GM15510 (cell line): ENCODE data around the gene EMP2.

Source experiments
- POLR2A ChIP-seq: IDR thresholded peaks from 3 replicates; pipeline ENCODE4 v1.6.1; 2011; ENCODE audit warnings: borderline replicate concordance; ENCODE audit not compliant: insufficient read length; ENCODE audit errors: extremely low read depth

Gene EMP2

DNA sequence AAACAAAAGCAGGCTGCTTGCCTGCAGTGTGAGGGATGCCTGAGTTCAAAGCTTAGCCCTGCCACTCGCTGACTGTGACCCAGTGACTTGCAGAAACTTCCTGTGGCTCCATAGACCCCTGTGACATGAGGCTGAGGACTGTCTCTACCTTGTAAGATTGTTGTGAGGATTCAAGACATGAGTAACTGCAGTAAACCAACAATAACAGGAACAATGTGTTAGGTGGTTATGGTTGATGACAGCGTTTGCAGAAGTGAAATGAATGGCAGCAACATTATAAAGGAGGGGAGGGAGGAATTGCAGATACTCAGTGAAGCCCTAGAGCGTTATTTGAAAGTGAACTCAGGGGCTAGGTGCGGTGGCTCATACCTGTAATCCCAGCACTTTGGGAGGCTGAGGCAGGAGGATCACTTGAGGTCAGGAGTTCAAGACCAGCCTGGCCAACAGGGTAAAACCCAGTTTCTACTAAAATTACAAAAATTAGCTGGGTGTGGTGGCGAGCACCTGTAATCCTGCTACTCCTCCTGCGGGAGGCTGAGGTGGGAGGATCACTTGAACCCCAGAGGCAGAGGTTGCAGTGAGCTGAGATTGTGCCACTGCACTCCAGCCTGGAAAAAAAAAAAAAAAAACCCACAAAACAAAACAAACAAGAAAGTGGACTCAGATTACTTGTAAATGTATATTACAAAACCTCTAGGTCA is 33.5 kb upstream of the EMP2 start:
- TF ChIP-seq POLR2A: no peak

DNA sequence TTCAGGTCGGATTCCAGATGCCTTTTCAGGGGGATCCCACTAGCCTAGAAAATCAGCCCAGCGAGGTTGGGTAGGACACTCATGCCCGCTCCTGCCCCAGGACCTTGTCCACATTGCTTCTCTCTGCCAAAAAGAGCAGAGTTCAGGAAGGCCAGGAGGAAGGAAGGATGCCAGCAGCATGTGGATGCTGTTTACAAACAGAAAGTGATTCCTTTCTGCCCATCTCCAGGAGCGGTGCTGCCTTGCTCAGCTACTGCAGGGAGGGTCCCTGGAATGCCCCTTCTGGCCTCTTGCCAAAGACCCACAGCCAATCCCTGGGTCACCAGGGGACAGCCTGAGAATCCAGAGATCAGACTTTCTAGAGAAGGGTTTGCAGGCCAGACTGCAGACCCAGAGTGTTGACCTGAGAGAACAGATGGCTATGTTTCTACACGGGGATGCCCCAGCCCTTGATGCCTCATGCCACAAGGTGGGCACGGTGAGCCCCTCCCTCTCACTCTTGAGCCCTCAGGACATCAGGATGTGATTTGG is 32.3 kb upstream of the EMP2 start:
- TF ChIP-seq POLR2A: no peak

DNA sequence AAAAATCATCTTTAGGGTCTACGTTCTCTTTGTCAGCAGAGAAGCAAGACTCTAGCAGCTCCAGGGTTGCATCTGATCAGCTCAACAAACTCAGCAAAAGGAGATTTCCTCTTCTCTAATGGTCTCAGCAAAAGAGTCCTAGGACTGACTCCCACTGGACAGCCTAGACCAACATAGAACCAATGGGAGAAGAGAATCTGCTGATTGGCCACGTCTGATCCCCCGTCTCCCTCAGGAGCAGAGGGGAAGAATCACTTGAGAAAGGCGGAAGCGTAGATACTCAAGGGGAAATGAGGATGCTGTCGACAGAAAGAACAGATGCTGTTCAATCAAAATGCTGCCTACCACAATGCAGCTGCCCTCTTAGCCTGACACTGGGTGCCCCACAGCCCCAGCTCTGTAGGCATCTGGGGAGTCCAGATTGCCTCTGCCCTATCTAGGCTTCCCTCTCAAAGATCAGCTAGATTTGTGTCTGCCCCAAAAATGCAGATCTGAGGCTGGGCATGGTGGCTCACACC is 31.5 kb upstream of the EMP2 start:
- TF ChIP-seq POLR2A: no peak

DNA sequence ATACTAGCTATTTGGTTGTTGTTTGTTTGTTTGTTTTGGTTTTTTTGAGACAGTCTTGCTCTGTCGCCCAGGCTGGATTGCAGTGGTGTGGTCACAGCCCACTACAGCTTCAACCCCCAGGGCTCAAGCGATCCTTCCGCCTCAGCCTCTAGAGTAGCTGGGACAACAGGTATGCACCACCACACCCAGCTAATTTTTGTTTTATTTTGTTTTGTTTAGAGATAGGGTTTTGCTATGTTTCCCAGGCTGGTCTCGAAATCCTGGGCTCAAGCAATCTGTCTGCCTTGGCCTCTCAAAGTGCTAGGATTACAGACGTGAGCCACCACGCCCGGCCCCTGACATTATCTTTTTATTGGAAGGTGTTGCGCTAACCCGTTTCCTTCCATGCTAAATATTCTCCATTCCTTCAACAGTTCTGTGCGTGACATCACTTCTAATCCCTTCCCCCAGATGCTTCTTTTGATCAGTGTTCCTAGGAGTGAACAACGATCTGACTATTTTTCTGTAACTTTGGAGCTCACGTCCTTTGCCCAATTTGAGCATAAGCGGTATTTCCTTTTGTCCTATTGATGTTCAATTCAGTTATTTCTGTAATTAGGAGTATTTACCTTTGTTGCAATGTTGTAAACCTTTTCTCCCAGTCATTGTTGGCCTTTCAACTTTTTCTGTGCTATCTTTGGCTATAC is 30.2 kb upstream of the EMP2 start:
- TF ChIP-seq POLR2A: no peak

DNA sequence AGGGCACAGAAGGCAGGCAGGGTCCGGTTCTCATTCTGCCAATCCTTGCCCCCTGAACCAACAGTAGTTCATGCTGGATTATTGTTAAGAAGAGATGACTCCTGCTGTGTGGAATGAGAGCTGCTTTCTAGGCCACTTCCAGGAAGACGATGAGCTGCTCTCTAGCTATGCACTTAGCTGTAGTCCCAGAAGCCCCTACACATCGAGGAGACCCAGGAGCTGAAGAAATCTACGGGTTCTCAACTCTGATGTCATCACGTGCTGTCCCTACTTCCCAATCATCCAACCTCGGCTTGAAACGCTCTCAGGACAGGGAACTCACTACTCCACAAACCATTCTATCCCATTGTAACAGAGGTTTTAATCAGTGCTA is 29.0 kb upstream of the EMP2 start:
- TF ChIP-seq POLR2A: no peak

DNA sequence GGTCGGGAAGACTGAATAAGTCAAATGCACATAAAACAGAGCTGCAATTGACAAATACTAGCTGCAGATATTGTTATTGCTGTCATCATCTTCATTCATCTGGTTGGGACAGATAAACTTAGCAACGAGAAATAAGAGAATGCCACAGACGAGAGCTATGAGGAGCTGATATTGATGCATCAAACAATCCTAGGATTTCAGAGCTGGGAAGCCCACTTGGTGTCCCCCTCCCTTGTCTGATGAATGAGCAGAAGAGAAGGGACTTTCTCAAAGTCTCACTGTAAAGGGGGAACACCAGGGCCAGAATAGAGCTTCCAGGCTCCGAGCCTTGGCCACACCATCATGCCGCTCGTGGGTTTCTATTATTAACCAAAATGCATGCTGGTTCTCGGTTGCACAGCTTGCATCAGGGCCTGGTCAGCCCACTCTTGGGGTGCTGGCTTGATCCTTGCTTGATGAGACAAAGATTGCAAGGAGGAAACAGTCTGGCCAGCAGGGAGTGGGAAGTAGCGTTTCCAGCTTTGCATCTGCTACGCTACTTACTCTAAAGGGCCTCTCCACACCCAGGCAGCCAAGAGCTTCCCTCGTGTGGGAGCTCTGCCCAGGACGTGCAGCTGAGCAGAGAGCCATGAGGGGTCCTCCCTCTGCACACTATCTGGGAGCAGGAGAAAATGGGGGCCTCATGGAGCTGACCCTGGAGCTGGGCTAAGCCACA is 28.4 kb upstream of the EMP2 start:
- no peak for TF ChIP-seq POLR2A

DNA sequence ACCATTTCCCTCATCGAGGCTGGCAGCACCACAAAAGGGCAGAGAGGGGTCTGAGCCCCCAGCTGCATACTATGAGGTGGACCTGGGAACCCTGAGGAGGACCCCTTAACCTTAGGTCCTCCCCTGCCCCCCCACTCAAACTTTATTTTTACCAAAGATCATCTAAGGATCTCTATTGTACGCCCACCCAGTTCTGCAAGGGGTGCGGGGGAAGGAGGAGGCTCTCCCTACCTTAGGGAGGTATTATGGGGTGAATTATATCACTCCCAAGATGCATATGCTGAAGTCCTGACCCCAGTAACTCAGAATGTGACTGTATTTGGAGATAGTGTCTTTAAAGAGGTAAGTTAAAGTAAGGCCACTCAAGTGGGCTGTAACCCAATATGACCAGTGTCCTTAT is 26.8 kb upstream of the EMP2 start:
- no peak for TF ChIP-seq POLR2A

DNA sequence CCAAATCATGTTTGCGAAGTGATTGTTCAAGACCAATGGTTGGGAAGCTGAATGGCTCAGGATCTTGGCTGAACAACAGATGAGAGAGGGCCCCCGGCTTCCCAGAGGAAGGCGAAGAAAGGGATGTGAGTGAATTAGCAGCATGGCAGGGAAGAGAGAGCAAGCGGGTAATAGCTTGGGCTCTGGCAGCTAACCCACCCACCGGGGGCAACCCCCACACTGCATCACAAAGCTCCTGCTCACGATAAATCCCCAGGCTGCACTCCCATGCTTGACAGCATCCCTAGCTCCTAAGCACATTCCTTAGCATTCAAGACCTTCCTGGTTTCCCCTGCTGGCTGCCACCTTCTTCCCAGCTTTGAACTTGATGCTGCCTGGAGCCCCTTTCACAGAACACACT is 26.2 kb upstream of the EMP2 start:
- no peak for TF ChIP-seq POLR2A

DNA sequence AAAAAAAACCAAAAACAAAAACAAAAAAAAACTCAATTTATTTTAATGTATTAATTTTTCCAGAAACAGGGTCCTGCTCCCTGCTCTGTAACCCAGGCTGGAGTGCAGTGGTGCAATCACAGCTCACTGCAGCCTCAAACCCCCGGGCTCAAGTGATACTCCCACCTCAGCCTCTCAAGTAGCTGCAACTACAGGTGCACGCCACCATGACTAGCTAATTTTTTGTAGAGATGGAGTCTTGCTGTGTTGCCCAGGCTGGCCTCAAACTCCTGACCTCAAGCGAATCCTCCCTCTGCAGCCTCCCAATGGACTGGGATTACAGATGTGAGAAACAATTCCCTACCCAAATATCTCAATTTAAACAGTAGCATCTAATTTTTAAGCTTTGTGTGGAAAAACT is 25.2 kb upstream of the EMP2 start:
- TF ChIP-seq POLR2A: no peak

DNA sequence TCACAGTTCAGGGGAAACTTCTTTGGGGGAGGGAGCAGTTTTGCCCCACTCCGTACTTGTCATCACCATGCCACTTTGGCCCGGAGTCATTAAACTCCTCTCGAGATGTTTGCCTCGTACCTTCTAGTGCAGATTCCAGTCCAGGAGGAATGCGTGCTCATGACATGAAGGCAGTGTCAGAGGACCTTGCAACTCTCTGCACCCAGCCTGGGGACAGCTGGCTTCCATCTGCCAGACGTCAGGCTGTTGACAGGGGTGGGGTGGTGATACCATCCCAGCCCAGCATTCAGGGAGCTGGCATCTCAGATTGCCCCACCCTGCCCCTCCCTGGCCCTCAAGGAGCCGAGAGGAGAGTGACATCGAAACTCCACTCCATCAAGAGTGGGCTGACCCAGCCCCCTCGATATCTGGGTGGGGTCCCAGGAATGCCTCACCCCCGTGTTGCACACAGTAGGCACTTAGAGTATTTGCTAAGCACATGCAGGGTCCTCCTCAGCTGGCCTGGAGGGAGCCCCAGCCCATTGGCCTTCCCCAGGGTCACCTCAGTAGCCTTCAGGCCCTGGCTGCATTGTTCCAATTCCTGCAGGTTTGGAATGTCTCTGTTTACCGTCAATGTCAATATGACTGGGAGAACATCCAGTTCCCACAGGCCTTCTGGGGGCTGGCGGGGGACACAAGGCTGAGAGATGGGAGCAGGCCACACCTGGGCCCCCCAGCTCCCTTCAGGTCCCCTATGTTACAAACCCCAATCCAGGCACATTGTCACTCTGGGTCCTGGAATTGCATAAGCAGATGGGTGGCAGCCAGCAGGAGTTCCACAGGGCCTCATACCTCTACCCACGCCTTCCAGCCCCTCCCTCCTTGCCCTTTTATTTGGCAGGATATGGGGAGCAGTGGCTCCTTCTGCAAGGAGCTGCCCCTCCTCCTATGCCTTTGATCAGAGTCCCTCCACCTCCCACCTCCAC is 21.3 kb upstream of the EMP2 start:
- no peak for TF ChIP-seq POLR2A

DNA sequence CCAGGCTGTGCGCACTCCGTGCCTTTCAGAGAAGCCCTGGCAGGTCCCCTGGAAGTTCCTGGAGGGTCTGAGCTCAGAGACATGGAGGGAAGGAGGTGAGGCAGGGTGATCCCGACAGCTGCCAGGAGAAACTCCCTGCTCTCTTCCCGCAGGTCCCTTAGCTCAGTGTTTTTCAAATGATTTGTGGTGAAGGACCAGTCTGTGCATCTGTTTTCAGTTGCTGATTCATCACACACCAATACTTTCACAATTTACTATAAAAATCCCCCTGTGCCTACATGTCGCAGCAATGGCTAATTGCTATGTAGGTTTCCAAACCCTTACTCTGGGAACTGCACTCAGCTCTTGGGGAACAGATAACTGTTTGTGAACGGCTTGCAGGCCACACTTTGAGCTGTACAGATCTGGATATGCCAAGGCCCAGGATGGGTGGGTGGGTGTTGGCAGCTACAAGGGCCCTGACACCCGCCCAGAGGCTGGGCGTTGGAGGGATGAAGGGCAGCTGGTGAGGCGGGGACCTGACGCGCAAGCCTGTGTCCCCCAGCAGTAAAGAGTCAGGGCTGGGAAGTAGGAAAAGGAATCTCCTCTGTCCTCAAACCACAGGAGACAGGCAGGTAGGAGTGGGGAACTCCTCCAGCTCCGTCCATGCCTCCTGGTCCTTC is 20.5 kb upstream of the EMP2 start:
- no peak for TF ChIP-seq POLR2A

DNA sequence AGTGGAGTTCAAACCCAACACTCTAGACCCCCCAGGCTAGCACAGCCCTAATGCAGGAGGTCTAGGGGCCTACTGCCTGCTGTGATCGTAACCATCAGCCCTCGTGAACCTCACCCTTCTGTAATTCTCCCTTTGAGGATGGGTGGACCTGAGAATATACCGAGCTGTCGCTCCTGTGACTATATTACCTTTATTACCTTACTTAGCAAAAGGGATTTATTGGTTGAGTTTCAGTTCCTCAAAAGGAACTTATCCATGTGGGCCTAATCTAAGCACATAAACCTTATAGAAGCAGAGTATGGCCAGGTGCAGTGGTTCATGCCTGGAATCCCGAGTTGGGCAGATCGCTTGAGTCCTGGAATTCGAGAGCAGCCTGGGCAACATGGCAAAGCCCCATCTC is 19.2 kb upstream of the EMP2 start:
- TF ChIP-seq POLR2A: no peak

DNA sequence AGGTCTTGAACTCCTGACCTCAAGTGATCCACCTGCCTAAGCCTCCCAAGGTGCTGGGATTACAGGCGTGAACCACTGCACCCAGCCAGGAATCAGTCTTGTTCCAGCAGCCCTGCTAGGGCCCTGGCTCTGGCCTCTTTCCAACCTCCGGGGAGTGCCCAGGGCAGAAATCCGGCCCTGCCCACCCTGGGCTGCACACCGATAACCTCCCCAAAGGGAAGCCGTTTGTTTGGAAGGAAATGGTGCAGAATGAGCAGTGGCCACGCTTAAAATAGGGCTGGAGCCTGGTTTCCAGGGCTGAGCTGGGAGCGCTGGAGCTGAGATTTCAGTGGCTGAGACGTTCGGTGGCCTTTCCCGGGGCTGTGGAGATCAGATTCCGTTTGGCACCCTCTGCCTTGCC is 17.8 kb upstream of the EMP2 start:
- no peak for TF ChIP-seq POLR2A

DNA sequence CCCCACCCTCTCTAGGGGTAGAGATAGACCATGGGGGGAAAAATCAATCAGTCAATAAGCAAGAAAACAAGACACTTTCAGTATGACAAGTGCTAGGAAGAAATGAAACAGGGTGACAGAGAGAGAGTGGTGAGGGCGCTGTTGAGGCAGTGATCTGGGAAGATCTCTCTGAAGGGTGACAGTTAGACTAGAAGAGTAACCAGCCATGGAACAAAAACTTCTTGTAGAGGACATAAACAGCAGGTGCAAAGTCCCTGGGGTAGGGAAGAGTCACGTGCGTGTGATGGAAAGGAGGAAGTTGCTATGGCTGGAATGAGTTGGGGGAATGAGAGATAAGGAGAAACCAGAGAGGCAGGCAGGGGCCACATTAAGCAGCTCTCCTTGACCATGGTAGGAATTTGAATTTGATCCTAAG is 16.8 kb upstream of the EMP2 start:
- no peak for TF ChIP-seq POLR2A
